ENCODE measurements around the gene GPRASP1.

Gene GPRASP1

DNA sequence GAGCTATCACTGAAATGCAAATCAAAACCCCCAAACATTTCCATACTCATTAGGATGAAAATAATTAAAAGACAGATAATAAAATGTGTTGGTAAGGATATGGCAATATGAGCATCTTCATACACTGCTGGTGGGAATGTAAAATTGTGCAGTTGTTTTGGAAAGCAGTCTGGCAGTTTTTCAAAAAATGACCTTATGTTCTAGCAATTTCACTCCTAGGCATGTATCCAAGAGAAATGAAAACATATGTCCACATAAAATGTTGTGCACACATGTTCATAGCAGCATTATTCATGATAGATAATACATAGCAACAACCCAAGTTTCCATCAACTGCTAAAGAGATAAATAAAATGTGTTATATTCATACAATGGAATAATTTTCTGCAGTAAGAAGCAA, 46.2 kb downstream of the GPRASP1 start:
- no peak for DNase-seq (ENCODE audit: low read depth)
